Inflammatory macrophage (primary cell): ENCODE measurements around the gene ZFAND3.
"Not testable (repeated sequence)": the region's sequence is repeated elsewhere in the genome, so short reads cannot be mapped to it uniquely, and the experiment has no call there.

Source experiments
- DNase-seq, 2 donors: peaks; one replicate each; pipeline ENCODE4 v3.0.0-alpha.2; 2020 to 2022

The ZFAND3 gene

GRCh38 chr6:37866590-37867507 is 47.3 kb downstream of the ZFAND3 start:
- no peak for DNase-seq

GRCh38 chr6:37867756-37868446 is 48.4 kb downstream of the ZFAND3 start:
- no peak for DNase-seq

- no peak for DNase-seq
These were observed 48.9 kb downstream of the ZFAND3 start for GRCh38 chr6:37868447-37868825.

GRCh38 chr6:37871616-37872372 is 52.3 kb downstream of the ZFAND3 start:
- DNase-seq = no peak

DNA sequence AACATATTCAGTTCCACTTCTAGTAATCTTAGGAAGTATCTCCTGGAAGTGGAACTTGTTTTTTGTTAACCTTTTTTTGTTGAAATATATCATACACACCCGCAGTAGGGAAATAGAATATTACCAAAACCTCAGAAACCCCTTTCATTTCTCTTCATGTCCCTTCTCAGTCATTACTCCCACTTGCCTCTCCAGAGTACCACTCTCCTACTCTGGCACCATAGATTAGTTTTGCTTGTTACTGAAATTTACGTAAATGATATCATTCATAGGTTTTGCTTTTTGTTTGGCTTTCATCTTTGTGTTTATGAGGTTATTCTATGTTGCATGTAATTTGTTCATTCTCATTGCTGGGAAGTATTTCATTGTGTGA is 52.8 kb downstream of the ZFAND3 start:
- peak in 1 of 2 donors; percentile 25 for DNase-seq

DNA sequence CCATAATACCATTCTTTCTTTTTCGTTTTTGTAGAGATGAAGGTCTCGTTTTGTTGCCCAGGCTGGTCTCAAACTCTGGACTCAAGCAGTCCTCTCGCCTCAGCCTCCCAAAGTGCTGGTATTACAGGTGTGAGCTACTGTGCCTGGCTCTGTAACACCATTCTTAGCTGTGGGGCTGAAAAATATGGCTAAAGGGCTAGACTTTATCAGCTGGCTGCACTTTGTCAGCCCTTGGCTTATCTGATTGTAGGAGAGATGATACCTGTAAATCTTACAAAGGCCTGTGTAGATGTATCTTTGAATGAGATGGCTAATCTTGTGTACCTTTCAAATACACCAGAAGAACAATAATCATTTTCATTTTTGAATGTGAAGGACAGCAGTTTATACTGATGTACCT is 55.2 kb downstream of the ZFAND3 start:
- DNase-seq = no peak

DNA sequence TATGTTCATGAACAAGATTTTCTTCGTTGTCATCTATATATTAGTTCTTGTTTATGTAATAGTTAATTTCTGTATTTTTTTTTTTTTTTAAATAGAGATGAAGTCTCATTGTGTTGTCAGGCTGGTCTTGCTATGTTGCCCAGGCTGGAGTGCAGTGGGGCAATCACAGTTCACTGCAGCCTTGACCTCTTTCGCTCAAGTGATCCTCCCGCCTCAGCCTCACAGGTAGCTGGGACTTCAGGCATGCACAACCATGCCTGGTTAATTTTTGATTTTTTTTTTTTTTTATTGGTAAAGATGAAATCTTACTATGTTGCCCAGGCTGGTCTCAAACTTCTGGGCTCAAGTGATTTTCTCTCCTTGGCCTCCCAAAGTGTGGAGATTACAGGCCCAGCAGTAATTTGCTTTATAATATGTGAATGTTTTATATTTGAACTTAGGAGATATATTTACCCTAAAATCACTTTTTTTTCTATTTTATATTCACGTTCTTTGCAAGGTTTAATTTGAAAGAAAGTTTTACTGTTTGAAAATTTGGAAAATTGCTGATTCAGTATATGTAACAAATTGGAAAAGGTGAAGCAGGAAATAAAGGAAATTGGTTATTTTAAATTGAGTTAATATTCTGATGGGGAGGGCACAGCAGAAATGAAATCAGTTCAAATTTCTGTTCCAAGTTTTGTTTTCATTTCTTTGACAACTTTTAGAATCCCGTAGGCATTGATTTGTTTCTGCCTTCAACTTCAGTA is 56.2 kb downstream of the ZFAND3 start:
- no peak for DNase-seq

- DNase-seq = no peak
These were observed 57.3 kb downstream of the ZFAND3 start for GRCh38 chr6:37876843-37877242.

DNA sequence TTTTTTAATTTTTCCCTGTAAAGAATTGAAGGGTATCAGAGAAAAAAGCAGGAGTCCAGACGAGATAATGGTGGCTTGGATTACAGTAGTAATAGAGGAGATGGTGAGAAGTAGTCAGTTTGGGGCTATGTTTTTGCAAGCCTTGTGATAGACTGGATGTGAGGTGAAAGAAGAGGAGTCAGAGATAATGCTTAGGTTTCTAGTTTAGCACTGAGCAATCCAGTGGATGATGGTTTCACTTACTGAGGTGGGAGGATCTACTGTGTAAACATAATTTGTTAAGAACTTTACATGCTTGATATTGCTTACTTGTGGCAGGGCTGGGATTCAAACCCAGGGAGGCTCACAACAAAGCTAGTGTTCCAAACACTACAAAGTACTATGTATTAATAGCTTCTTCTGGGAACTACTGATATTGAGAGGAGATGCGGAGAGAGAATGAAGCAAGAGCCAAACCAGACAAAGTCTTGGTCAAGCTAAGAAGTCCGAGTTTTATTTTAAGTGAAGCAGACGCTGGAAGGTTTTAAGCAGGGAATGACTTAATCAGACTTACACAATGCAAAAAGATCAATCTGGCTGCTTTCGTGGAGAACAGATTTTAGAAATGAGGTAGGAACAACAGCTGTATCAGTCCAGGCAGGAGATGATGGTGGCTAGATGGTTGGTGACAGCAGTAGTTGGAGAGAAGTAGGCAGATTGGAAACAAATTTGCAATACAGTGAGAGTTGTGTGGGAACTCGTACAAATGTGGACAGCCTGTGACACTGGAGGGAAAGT is 58.0 kb downstream of the ZFAND3 start:
- DNase-seq = no peak

GRCh38 chr6:37878150-37878710 is 58.7 kb downstream of the ZFAND3 start:
- no peak for DNase-seq

- DNase-seq = not testable (repeated sequence)
These were observed 61.1 kb downstream of the ZFAND3 start for GRCh38 chr6:37880602-37881001.

DNA sequence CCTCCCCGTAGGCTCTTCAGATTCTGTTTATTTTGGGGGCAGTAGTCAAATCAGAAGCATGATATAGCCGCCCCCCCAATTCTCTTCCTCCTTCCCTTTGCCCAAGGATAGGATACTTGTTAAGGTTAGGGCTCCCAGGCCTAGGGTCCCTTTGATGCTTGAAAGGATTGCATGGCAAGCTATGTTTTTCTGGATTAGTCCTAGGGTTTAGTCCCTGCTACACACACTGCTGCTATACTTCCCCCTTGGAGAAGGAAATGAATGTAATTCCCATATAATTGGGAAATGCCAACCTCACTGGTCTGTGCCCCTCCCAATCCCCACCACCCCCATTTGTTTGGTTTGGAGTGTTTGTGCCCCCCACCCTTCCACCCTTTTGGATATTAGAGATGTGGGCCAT is 62.8 kb downstream of the ZFAND3 start:
- DNase-seq = no peak

GRCh38 chr6:37882724-37883413 is 63.3 kb downstream of the ZFAND3 start:
- no peak for DNase-seq

- no peak for DNase-seq
These were observed 65.0 kb downstream of the ZFAND3 start for GRCh38 chr6:37884548-37884947.

DNA sequence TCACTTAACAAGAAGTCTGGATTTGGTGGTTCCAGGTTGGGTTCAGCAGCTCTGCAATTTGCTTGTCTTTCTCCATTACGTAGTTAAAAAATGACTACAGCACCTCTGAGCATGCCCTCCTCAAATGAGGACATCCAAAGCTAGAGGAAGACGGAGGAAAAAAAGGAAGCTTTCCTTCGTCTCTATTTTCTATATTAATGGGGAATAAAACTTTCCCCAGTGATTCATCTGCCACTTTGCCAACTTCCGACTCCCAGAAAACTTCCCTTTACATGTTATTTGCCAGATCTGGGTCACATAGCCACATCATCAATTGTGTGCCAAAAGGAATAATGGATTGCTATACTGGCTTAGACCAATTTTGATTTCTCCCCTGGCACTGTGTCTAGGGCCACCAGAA is 69.5 kb downstream of the ZFAND3 start:
- peak in 1 of 2 donors; percentile 55 for DNase-seq

DNA sequence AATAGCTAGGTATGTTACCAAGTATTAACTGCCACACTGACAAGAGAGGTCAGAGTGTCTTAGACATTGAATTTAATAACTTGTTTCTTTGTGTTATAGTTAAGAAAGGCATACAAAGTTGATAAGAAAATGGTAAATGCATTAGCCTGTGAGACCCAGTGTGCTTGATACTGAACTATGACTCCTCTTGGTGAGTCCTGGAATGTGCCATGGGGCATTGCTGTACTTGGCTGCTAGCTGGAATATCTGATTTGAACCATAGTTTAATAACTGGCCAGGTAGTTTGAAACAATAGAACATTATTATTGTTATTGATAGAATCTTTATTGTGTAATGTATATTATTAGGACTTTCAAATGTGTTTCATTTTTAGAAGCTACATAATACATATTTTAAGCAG is 70.0 kb downstream of the ZFAND3 start:
- no peak for DNase-seq

DNA sequence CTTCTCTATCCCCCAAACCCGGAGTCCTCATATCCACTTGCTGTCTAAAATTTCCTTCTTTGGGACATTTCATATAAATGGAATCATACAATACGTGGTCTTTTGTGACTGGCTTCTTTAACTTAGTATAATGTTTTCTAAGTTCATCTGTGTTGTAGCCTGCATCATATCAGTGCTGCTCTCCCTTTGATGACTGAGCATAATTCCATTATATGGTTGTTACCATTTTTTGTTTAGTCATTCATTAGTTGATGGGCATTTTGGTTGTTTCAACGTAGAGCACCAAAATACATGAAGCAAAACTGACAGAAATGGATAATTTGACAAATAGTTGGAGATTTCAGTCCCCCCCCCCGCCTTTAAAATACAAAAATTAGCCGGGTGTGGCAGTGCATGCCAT is 71.5 kb downstream of the ZFAND3 start:
- DNase-seq = no peak

DNA sequence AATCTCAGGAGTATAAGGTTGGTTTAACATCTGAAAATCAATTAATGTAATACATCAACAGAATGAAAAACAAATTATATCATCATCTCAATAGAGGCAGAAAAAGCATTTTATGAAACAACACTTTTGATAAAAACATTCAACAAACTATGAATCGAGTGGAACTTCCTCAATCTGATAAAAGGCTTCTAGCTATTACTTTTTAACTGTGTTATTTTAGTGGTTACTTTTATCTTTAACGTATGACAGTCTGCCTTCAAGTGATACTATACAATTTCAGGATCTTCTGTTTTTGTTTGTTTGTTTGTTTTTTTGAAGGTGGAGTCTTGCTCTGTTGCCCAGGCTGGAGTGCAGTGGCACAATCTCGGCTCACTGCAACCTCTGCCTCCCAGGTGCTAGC is 73.7 kb downstream of the ZFAND3 start:
- DNase-seq = no peak

DNA sequence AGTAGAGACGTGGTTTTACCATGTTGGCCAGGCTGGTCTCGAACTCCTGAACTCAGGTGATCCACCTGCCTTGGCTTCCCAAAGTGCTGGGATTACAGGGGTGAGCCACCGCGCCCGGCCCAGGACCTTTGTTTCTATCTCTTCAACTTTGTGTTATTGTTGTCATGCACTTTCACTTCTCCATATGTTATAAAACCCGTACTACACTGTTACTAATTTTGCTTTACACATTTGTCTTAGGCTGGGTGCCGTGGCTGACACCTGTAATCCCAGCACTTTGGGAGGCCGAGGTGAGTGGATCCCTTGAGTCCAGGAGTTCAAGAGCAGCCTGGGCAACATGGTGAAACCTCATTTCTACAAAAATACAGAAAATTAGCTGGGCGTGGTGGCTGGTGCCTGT is 74.2 kb downstream of the ZFAND3 start:
- DNase-seq = not testable (repeated sequence)

- DNase-seq = no peak
These were observed 75.1 kb downstream of the ZFAND3 start for GRCh38 chr6:37894585-37894984.

DNA sequence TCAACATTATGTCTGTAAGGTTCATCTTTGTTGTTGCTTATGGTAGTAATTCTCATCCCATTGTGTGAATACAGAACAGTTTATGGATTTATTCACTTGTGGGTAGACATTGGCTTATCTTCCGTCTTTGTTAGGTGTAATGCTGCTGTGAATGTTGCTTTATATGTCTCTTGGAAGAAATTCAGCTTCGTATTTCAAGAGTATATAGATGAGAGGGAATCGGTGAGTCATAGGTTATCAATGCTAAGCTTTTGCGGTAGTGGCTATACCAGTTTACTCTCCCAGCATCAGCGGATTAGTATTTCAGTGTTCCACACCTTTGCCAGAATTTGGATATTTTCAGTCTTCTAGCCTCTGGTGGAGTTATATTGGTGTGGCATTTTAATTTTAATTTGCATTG is 77.8 kb downstream of the ZFAND3 start:
- DNase-seq = no peak
